ENCODE measurements around the gene OR7G3.

DNA sequence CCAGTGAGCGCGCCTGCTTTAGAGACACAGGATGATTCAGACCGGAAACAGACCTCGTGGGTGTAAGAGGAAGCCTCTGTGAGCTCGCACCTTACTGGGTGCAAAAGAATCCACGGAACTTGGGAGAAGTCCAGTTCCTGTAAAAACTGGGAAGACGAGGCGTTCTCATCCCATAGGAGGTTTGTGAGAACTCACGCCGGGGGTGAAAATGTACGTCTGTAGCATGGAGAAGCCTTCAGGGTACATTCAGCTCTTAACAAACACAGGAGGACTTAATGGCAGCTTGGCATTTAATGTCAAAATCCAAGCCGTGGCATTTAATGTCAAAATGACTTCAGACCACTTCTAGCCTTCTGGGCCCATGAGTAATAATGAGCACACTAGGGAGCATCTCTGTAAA, 34.7 kb upstream of the OR7G3 start:
- TF ChIP-seq, protein P1, sequence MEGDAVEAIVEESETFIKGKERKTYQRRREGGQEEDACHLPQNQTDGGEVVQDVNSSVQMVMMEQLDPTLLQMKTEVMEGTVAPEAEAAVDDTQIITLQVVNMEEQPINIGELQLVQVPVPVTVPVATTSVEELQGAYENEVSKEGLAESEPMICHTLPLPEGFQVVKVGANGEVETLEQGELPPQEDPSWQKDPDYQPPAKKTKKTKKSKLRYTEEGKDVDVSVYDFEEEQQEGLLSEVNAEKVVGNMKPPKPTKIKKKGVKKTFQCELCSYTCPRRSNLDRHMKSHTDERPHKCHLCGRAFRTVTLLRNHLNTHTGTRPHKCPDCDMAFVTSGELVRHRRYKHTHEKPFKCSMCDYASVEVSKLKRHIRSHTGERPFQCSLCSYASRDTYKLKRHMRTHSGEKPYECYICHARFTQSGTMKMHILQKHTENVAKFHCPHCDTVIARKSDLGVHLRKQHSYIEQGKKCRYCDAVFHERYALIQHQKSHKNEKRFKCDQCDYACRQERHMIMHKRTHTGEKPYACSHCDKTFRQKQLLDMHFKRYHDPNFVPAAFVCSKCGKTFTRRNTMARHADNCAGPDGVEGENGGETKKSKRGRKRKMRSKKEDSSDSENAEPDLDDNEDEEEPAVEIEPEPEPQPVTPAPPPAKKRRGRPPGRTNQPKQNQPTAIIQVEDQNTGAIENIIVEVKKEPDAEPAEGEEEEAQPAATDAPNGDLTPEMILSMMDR (IDR thresholded peaks at IDR 0.05; ENCODE audit: low read length), result no peak
- no peak for TF ChIP-seq EZH2 (IDR thresholded peaks at IDR 0.05; ENCODE audit: borderline replicate concordance, low read length)

All from OCI-LY1 (cell line).